A673 (cell line): ENCODE data around the gene AR. TPM values are rescaled to one million over a fixed set of nuclear protein-coding genes. Genes with fewer than 3 reads are reported as not detected.

Experiments used
- BruUV-seq: library from RNA; stranded (reverse); fragments of 400-500 nt; replicated peaks from 2 replicates; lab custom pipeline; 2021; lab: Mats Ljungman, UMichigan
- CTCF ChIA-PET: fragments of 300-600 bp; sonication (Branson Sonifier 250); formaldehyde crosslinking; loops from one replicate; lab custom pipeline; 2022; ENCODE audit warnings: antibody characterized with exemption; lab: Charles Lee
- POLR2A ChIA-PET: fragments of 300-600 bp; sonication (Branson Sonifier 250); formaldehyde crosslinking; loops from one replicate; lab custom pipeline; 2022; ENCODE audit warnings: antibody characterized with exemption; ENCODE audit not compliant: low non-redundant PET; lab: Charles Lee
- DNase-seq: peaks from one replicate; pipeline ENCODE4 v3.0.0-alpha.2; 2015; ENCODE audit warnings: low spot score
- H3K27ac ChIP-seq: fragments of 200-600 bp; sonication (generic); 2 replicates; pipeline ENCODE4 v1.5.1; 2016; ENCODE audit warnings: mixed run types, low read depth, mild to moderate bottlenecking, mixed read lengths, antibody characterized with exemption, low read length; ENCODE audit not compliant: poor library complexity, severe bottlenecking
- H3K27me3 ChIP-seq: fragments of 200-600 bp; sonication (generic); replicated peaks from 2 replicates; pipeline ENCODE4 v1.6.1; 2017; ENCODE audit warnings: mixed run types, low read depth, mild to moderate bottlenecking, mixed read lengths, antibody characterized with exemption, low read length; ENCODE audit not compliant: insufficient read depth, poor library complexity
- H3K36me3 ChIP-seq: fragments of 200-600 bp; sonication (generic); 2 replicates; pipeline ENCODE4 v1.6.1; 2016; ENCODE audit warnings: mixed run types, mild to moderate bottlenecking, mixed read lengths, antibody characterized with exemption, low read length; ENCODE audit not compliant: insufficient read depth, poor library complexity, severe bottlenecking
- H3K4me1 ChIP-seq: fragments of 200-600 bp; sonication (generic); 2 replicates; pipeline ENCODE4 v1.6.1; 2017; ENCODE audit warnings: mixed run types, mild to moderate bottlenecking, mixed read lengths, antibody characterized with exemption, low read length; ENCODE audit not compliant: insufficient read depth, poor library complexity, severe bottlenecking
- H3K4me3 ChIP-seq: fragments of 200-600 bp; sonication (generic); 2 replicates; pipeline ENCODE4 v1.5.1; 2016; ENCODE audit warnings: low read depth, mixed run types, mild to moderate bottlenecking, mixed read lengths, low read length; ENCODE audit not compliant: poor library complexity, severe bottlenecking
- H3K9me3 ChIP-seq: fragments of 200-600 bp; sonication (generic); 2 replicates; pipeline ENCODE4 v1.6.1; 2016; ENCODE audit warnings: mixed run types, low read depth, mild to moderate bottlenecking, mixed read lengths, antibody characterized with exemption, low read length; ENCODE audit not compliant: poor library complexity, severe bottlenecking
- CTCF ChIP-seq: fragments of 300-800, 200-600 bp; sonication (generic); conservative IDR thresholded peaks from 2 replicates; pipeline ENCODE4 v1.5.1; 2017; ENCODE audit warnings: low read depth, mild to moderate bottlenecking, antibody characterized with exemption, low read length, moderate library complexity, mixed read lengths
- EZH2 ChIP-seq: fragments of 200-600 bp; sonication (generic); IDR thresholded peaks from 2 replicates; pipeline ENCODE4 v1.6.1; 2017; ENCODE audit warnings: borderline replicate concordance, low read depth, mild to moderate bottlenecking, mixed read lengths, antibody characterized with exemption, low read length; ENCODE audit not compliant: poor library complexity, severe bottlenecking
- intact Hi-C: fragments of 100-400 bp; cut with micrococcal nuclease; formaldehyde crosslinking; loops from one replicate; pipeline ENCODE4 v1.10.0; 2022; ENCODE audit not compliant: unreplicated experiment
- total RNA-seq: library from RNA; stranded (reverse); gene quantifications from 2 replicates; pipeline ENCODE4 v1.2.3, GENCODE V29; 2021

The AR gene
- total RNA-seq, 1 experiment from 2014 or later = 0.11 TPM

DNA sequence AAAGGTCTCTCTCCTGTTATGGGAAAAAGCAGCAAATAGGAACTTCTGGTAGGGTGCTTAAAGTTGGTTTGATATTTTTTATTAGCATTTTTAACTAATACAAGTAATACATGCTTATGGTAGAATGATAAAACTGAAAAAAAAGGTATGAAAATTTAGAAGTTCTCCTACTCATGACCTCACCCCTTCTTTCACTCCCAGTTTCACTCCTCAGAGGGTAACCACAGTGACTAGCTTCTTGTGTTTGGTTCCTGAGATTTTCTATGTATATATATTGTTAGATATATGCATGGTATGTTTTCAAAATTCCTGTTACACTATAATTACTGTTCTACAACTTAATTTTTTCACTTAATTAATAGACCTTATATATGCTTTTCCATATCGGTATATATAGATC is 66.5 kb downstream of the AR start:
- Histone ChIP-seq H3K27ac (no peak overlapping the region), H3K36me3 (no peaks in the 10 kb centered on the region), H3K27me3 (no peaks in the 10 kb centered on the region), H3K4me1 (no peaks in the 10 kb centered on the region), H3K9me3 (peaks cover 7% of the 10 kb centered on the region), H3K4me3 (no peak overlapping the region)
- CTCF ChIA-PET = no interaction called here
- TF ChIP-seq EZH2 (no peak), CTCF (no peak)
- POLR2A ChIA-PET = no interaction called here
- DNase-seq = no peak
- intact Hi-C loops = no loop called here
- no TSS peak for BruUV-seq

GRCh38 chrX:67612231-67612630 is 68.4 kb downstream of the AR start:
- BruUV-seq = no TSS peak
- H3K4me1 ChIP-seq = no peaks in the 10 kb centered on the region
- H3K27me3 ChIP-seq = no peaks in the 10 kb centered on the region
- H3K9me3 ChIP-seq = peaks cover 7% of the 10 kb centered on the region
- POLR2A ChIA-PET = no interaction called here
- TF ChIP-seq CTCF = no peak
- H3K36me3 ChIP-seq = no peaks in the 10 kb centered on the region
- DNase-seq = no peak
- H3K4me3 ChIP-seq = no peak overlapping the region
- no peak overlapping the region for H3K27ac ChIP-seq
- CTCF ChIA-PET = no interaction called here
- intact Hi-C loops = no loop called here

DNA sequence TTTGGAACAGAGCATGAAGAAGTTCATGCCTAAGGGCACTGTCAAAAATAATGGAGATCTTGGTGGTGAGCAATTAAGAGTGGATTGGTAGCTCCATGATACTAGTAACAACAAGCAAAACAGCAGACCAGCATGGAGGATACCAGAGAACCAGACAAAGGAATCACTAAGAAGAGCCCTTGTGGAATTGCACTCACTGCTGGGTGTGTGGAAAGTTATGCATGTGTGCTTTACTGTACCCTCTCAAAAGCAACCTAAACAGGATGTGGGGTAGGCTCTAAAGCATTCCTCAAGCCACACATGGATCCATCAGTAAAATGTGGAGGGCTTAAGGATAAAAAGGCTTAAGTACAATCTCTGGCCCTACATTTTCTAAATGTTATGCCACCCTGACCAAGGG is 69.5 kb downstream of the AR start:
- H3K4me3 ChIP-seq = no peak overlapping the region
- no peak for DNase-seq
- no peaks in the 10 kb centered on the region for H3K36me3 ChIP-seq
- H3K9me3 ChIP-seq = peaks cover 7% of the 10 kb centered on the region
- intact Hi-C loops = no loop called here
- CTCF ChIA-PET = no interaction called here
- no TSS peak for BruUV-seq
- no peaks in the 10 kb centered on the region for H3K4me1 ChIP-seq
- no peaks in the 10 kb centered on the region for H3K27me3 ChIP-seq
- H3K27ac ChIP-seq = no peak overlapping the region
- TF ChIP-seq EZH2 (no peak), CTCF (no peak)
- POLR2A ChIA-PET = no interaction called here
